ENCODE measurements around the gene AARS2. TPM values are rescaled to one million over a fixed set of nuclear protein-coding genes. Genes with fewer than 3 reads are reported as not detected.

Gene AARS2
- total RNA-seq, 1 experiment from 2014 or later = 28.9 TPM

DNA sequence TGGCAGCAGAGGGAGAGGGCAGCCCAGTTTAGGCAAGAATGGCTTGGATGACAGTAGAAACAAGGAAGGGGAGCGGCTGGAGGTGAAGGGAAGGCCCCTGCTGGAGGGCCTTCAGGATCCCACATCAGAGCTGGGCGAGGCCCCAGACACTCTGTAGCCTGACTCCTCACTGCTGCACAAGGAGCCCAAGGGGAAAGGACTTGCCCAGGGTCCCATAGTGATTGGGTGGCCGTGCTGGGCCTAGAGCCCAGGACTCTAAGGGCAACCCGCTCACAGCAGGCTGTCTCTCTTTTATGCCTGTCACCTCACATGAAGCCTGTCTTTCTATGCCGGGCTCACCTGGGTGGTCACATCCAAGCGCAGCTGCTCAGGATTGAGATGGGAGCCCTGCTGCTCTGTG lies 9.3 kb downstream of the AARS2 start (continued):
- TF ChIP-seq FOXK1 (CRISPR knock-in tag; IDR thresholded peaks at IDR 0.05) (no peak), FOXJ3 (CRISPR knock-in tag; IDR thresholded peaks at IDR 0.05; ENCODE audit: borderline replicate concordance) (no peak), ZNF219 (CRISPR knock-in tag; IDR thresholded peaks at IDR 0.05; ENCODE audit: borderline replicate concordance) (no peak), EMX1 (CRISPR knock-in tag; IDR thresholded peaks at IDR 0.05) (no peak)
- TF ChIP-seq, protein P1, sequence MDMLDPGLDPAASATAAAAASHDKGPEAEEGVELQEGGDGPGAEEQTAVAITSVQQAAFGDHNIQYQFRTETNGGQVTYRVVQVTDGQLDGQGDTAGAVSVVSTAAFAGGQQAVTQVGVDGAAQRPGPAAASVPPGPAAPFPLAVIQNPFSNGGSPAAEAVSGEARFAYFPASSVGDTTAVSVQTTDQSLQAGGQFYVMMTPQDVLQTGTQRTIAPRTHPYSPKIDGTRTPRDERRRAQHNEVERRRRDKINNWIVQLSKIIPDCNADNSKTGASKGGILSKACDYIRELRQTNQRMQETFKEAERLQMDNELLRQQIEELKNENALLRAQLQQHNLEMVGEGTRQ (CRISPR knock-in tag; IDR thresholded peaks at IDR 0.05) = no peak

DNA sequence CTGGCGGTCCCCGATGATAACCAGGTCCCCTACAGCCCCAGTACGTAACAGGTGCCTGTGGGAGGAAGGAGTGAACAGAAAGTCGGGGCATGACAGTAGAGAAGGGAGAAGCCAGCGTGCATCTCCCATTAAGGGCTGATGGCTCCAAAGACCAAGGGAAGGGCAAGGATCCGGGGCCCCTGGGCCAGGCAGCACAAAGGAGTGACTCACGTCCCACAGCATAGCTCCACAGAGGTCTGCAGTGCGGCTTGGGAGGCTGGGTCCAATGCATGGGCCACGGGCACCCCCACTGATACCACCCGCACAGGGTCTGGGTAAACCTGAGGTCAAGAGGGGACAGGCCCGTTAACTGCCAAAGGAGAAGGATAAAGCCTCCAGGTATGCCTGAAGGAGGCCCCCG lies 10.3 kb downstream of the AARS2 start:
- TF ChIP-seq TP53 (CRISPR knock-in tag; IDR thresholded peaks at IDR 0.05) = no peak
- TF ChIP-seq CBFB (CRISPR knock-in tag; IDR thresholded peaks at IDR 0.05; ENCODE audit: low read depth) = no peak
- TF ChIP-seq SOX15 (CRISPR knock-in tag; IDR thresholded peaks at IDR 0.05) = no peak
- TF ChIP-seq, protein P2, sequence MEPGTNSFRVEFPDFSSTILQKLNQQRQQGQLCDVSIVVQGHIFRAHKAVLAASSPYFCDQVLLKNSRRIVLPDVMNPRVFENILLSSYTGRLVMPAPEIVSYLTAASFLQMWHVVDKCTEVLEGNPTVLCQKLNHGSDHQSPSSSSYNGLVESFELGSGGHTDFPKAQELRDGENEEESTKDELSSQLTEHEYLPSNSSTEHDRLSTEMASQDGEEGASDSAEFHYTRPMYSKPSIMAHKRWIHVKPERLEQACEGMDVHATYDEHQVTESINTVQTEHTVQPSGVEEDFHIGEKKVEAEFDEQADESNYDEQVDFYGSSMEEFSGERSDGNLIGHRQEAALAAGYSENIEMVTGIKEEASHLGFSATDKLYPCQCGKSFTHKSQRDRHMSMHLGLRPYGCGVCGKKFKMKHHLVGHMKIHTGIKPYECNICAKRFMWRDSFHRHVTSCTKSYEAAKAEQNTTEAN (CRISPR knock-in tag; IDR thresholded peaks at IDR 0.05) = no peak
- no peak for TF ChIP-seq HMGA2 (CRISPR knock-in tag; IDR thresholded peaks at IDR 0.05)
- TF ChIP-seq ZNF232 (CRISPR knock-in tag; IDR thresholded peaks at IDR 0.05) = no peak
- TF ChIP-seq NR1H2 (CRISPR knock-in tag; IDR thresholded peaks at IDR 0.05) = no peak
- no peak for TF ChIP-seq JUN (CRISPR knock-in tag; IDR thresholded peaks at IDR 0.05)
- TF ChIP-seq FOXJ3 (CRISPR knock-in tag; IDR thresholded peaks at IDR 0.05; ENCODE audit: borderline replicate concordance) = no peak
- no peak for TF ChIP-seq RELA (CRISPR knock-in tag; IDR thresholded peaks at IDR 0.05; ENCODE audit: borderline replicate concordance)
- TF ChIP-seq NFATC4 (CRISPR knock-in tag; IDR thresholded peaks at IDR 0.05) = no peak
- TF ChIP-seq ZBTB21 (CRISPR knock-in tag; IDR thresholded peaks at IDR 0.05; ENCODE audit: borderline replicate concordance) = no peak
- TF ChIP-seq CREM (CRISPR knock-in tag; IDR thresholded peaks at IDR 0.05) = no peak
- no peak for TF ChIP-seq KAT7 (CRISPR knock-in tag; IDR thresholded peaks at IDR 0.05; ENCODE audit: borderline replicate concordance)
- TF ChIP-seq TEAD4 (CRISPR knock-in tag; IDR thresholded peaks at IDR 0.05) = no peak
- TF ChIP-seq, protein P3, sequence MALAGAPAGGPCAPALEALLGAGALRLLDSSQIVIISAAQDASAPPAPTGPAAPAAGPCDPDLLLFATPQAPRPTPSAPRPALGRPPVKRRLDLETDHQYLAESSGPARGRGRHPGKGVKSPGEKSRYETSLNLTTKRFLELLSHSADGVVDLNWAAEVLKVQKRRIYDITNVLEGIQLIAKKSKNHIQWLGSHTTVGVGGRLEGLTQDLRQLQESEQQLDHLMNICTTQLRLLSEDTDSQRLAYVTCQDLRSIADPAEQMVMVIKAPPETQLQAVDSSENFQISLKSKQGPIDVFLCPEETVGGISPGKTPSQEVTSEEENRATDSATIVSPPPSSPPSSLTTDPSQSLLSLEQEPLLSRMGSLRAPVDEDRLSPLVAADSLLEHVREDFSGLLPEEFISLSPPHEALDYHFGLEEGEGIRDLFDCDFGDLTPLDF (CRISPR knock-in tag; IDR thresholded peaks at IDR 0.05) = no peak
- ChIA-PET POLR2A (no interaction called here), CTCF (interaction anchor here (3.5 to 5.3 kb wide), 2 partner anchors 10 to 34 kb away, joined by 16 to 109 read pairs; partner anchors contain the start of genes AARS2 and TMEM151B)
- DNase-seq (ENCODE audit: low spot score) = no peak
- peaks cover 6% of the 10 kb centered on the region for H3K27me3 Mint-ChIP-seq (ENCODE audit: low read depth)
- H3K4me3 Mint-ChIP-seq = no peak overlapping the region
- H3K27ac Mint-ChIP-seq = no peak overlapping the region
- peaks cover 55% of the 10 kb centered on the region for H3K36me3 Mint-ChIP-seq
- H3K9me3 Mint-ChIP-seq = no peaks in the 10 kb centered on the region
- no peak for ATAC-seq
- 0 out of 2 replicates have a peak, but pooled peaks cover 6% of the 10 kb centered on the region for H3K4me1 Mint-ChIP-seq

DNA sequence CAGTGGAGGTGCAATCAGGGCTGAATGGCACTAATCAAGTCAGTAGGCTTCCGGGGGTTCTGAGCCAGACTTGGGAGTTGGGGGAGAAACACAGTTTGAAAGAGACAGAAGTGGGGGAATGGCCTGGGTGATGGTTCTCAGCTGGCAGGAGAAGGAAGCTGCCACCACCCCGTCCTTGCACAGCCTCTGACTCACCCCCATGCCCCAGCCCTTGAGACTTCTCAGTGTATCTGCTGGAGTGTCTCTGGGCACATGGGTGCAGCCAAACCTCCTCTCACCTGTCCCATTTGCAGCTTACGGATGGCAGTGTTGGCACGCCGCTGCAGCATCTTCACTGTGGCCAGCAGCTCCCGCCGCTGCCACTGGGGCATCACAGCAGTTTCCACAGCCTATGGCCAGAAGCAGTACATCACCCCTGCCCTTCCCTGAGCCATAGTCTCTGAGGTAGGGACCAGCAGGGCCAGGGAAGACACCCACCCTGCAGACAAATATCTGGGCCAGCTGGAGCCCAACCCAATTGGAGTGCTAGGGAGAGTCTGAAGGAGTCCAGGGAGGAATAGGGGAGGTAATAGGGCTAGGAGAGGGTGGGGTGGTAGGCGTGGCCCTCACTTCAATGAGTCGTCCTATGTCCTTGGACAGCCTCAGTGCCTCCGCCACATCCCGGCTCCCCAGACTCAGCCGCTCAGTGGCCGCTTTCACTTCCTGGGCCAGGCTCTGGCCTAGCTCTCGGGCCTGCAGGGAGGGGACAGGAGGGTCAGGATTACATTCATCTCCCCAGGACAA lies 11.2 kb downstream of the AARS2 start:
- H3K9me3 Mint-ChIP-seq = no peaks in the 10 kb centered on the region
- TF ChIP-seq TP53 (CRISPR knock-in tag; IDR thresholded peaks at IDR 0.05) (no peak), RORB (CRISPR knock-in tag; IDR thresholded peaks at IDR 0.05) (no peak)
- H3K4me1 Mint-ChIP-seq = 0 out of 2 replicates have a peak, but pooled peaks cover 6% of the 10 kb centered on the region
- ChIA-PET CTCF (interaction anchor here (3.5 kb wide), 1 partner anchor 11 kb away, joined by 16 read pairs; the partner anchor contains the start of gene AARS2), POLR2A (no interaction called here)
- H3K4me3 Mint-ChIP-seq = no peak overlapping the region
- peaks cover 8% of the 10 kb centered on the region for H3K27me3 Mint-ChIP-seq (ENCODE audit: low read depth)
- no peak overlapping the region for H3K27ac Mint-ChIP-seq
- H3K36me3 Mint-ChIP-seq = peaks cover 50% of the 10 kb centered on the region
- DNase-seq (ENCODE audit: low spot score) (no peak), ATAC-seq (no peak)
